ENCODE data around the gene PALLD.

- TF ChIP-seq MAX (IDR thresholded peaks at IDR 0.05) (no peak), ZBTB43 (CRISPR knock-in tag; conservative IDR thresholded peaks at IDR 0.05) (no peak), ZNF263 (CRISPR knock-in tag; IDR thresholded peaks at IDR 0.05) (no peak)
Measured at GRCh38 chr4:168600796-168601583, 104.1 kb downstream of the PALLD start.
